ENCODE measurements around the gene CLMP.

CLMP gene

GRCh38 chr11:123104697-123105096 is 90.4 kb downstream of the CLMP start:
- no peak overlapping the region for H3K9ac ChIP-seq (ENCODE audit: low read length)
- no peak overlapping the region for H2AK5ac ChIP-seq (ENCODE audit: low read length)
- no peak overlapping the region for H3K18ac ChIP-seq (ENCODE audit: low read length)
- no peak overlapping the region for H2BK120ac ChIP-seq (ENCODE audit: insufficient read depth, low read length, poor library complexity)
- H4K12ac ChIP-seq (ENCODE audit: low read depth, low read length), result no peak overlapping the region
- no peak overlapping the region for H2AFZ ChIP-seq (ENCODE audit: insufficient read depth, low read length, poor library complexity)
- no peaks in the 10 kb centered on the region for H3K36me3 ChIP-seq (ENCODE audit: control insufficient read depth in 1 of 2, insufficient read depth in 2 of 2, low read length in 2 of 2)
- no peak overlapping the region for H3K14ac ChIP-seq (ENCODE audit: low read length)
- H3K4me3 ChIP-seq (ENCODE audit: low read depth, low read length), result no peak overlapping the region
- H3K4ac ChIP-seq (ENCODE audit: low read depth, low read length), result no peak overlapping the region
- no peak overlapping the region for H2BK5ac ChIP-seq (ENCODE audit: low read depth, low read length, poor library complexity)
- no CpG with 5 or more reads among the region's 3 CpGs for WGBS (ENCODE audit: extremely low coverage, insufficient coverage, insufficient read length)
- no peak for DNase-seq
- H3K79me2 ChIP-seq (ENCODE audit: control insufficient read depth, insufficient read depth, low read length, poor library complexity), result peaks cover 2% of the 10 kb centered on the region
- no peaks in the 10 kb centered on the region for H3K27me3 ChIP-seq (ENCODE audit: insufficient read depth, low read length)
- no peak overlapping the region for H3K27ac ChIP-seq (ENCODE audit: low read depth, low read length)
- H3K79me1 ChIP-seq (ENCODE audit: low read length), result no peaks in the 10 kb centered on the region
- H3K23ac ChIP-seq (ENCODE audit: low read length), result no peak overlapping the region
- no peak overlapping the region for H4K91ac ChIP-seq (ENCODE audit: low read depth, low read length)
- H3K4me2 ChIP-seq (ENCODE audit: low read length), result no peak overlapping the region
- peaks cover 2% of the 10 kb centered on the region in 2 experiments for H3K4me1 ChIP-seq (ENCODE audit: control insufficient read depth in 1 of 2, insufficient read depth in 2 of 2, low read length in 2 of 2)
- H4K8ac ChIP-seq (ENCODE audit: low read depth, low read length), result no peak overlapping the region
- no peaks in the 10 kb centered on the region for H3K9me3 ChIP-seq (ENCODE audit: insufficient read depth, low read depth, low read length)
- no peak overlapping the region for H2BK12ac ChIP-seq (ENCODE audit: low read length)

- Histone ChIP-seq H2AFZ (ENCODE audit: insufficient read depth, low read length, poor library complexity) (no peak overlapping the region), H3K4me3 (ENCODE audit: low read depth, low read length) (no peak overlapping the region), H3K79me2 (ENCODE audit: control insufficient read depth, insufficient read depth, low read length, poor library complexity) (no peaks in the 10 kb centered on the region), H4K8ac (ENCODE audit: low read depth, low read length) (no peak overlapping the region), H3K36me3 (ENCODE audit: control insufficient read depth in 1 of 2, insufficient read depth in 2 of 2, low read length in 2 of 2) (no peaks in the 10 kb centered on the region), H2BK12ac (ENCODE audit: low read length) (no peak overlapping the region), H3K18ac (ENCODE audit: low read length) (no peak overlapping the region), H3K27me3 (ENCODE audit: insufficient read depth, low read length) (no peaks in the 10 kb centered on the region), H3K9ac (ENCODE audit: low read length) (no peak overlapping the region), H3K23ac (ENCODE audit: low read length) (no peak overlapping the region), H2BK5ac (ENCODE audit: low read depth, low read length, poor library complexity) (no peak overlapping the region), H3K27ac (ENCODE audit: low read depth, low read length) (no peak overlapping the region), H3K4me2 (ENCODE audit: low read length) (no peak overlapping the region), H2BK120ac (ENCODE audit: insufficient read depth, low read length, poor library complexity) (no peak overlapping the region), H3K14ac (ENCODE audit: low read length) (no peak overlapping the region), H3K4ac (ENCODE audit: low read depth, low read length) (no peak overlapping the region), H2AK5ac (ENCODE audit: low read length) (no peak overlapping the region), H3K9me3 (ENCODE audit: insufficient read depth, low read depth, low read length) (no peaks in the 10 kb centered on the region), H3K4me1 (ENCODE audit: control insufficient read depth in 1 of 2, insufficient read depth in 2 of 2, low read length in 2 of 2) (peaks cover 2% of the 10 kb centered on the region in 2 experiments), H3K79me1 (ENCODE audit: low read length) (no peaks in the 10 kb centered on the region), H4K12ac (ENCODE audit: low read depth, low read length) (no peak overlapping the region), H4K91ac (ENCODE audit: low read depth, low read length) (no peak overlapping the region)
- WGBS (ENCODE audit: extremely low coverage, insufficient coverage, insufficient read length), result no CpG with 5 or more reads among the region's 8 CpGs
- peak; percentile 23 to 75 for DNase-seq
These were observed 91.6 kb downstream of the CLMP start for GRCh38 chr11:123103326-123103980.

GRCh38 chr11:123100379-123101085 is 94.5 kb downstream of the CLMP start:
- H3K79me2 ChIP-seq (ENCODE audit: control insufficient read depth, insufficient read depth, low read length, poor library complexity), result no peaks in the 10 kb centered on the region
- H3K14ac ChIP-seq (ENCODE audit: low read length), result no peak overlapping the region
- H3K9me3 ChIP-seq (ENCODE audit: insufficient read depth, low read depth, low read length), result no peaks in the 10 kb centered on the region
- no peak overlapping the region for H3K4me2 ChIP-seq (ENCODE audit: low read length)
- no peak overlapping the region for H2BK5ac ChIP-seq (ENCODE audit: low read depth, low read length, poor library complexity)
- H3K4me3 ChIP-seq (ENCODE audit: low read depth, low read length), result no peak overlapping the region
- no peak overlapping the region for H2BK12ac ChIP-seq (ENCODE audit: low read length)
- H3K27ac ChIP-seq (ENCODE audit: low read depth, low read length), result no peak overlapping the region
- no peak overlapping the region for H3K18ac ChIP-seq (ENCODE audit: low read length)
- no peak overlapping the region for H2BK120ac ChIP-seq (ENCODE audit: insufficient read depth, low read length, poor library complexity)
- DNase-seq, result no peak
- no CpG with 5 or more reads among the region's 7 CpGs for WGBS (ENCODE audit: extremely low coverage, insufficient coverage, insufficient read length)
- no peak overlapping the region for H4K12ac ChIP-seq (ENCODE audit: low read depth, low read length)
- no peak overlapping the region for H2AFZ ChIP-seq (ENCODE audit: insufficient read depth, low read length, poor library complexity)
- H3K9ac ChIP-seq (ENCODE audit: low read length), result no peak overlapping the region
- no peak overlapping the region for H3K4ac ChIP-seq (ENCODE audit: low read depth, low read length)
- peaks cover 0 to 4% of the 10 kb centered on the region in 2 experiments for H3K36me3 ChIP-seq (ENCODE audit: control insufficient read depth in 1 of 2, insufficient read depth in 2 of 2, low read length in 2 of 2)
- H3K23ac ChIP-seq (ENCODE audit: low read length), result no peak overlapping the region
- H3K4me1 ChIP-seq (ENCODE audit: control insufficient read depth in 1 of 2, insufficient read depth in 2 of 2, low read length in 2 of 2), result no peaks in the 10 kb centered on the region
- H4K8ac ChIP-seq (ENCODE audit: low read depth, low read length), result no peak overlapping the region
- H3K27me3 ChIP-seq (ENCODE audit: insufficient read depth, low read length), result no peaks in the 10 kb centered on the region
- H2AK5ac ChIP-seq (ENCODE audit: low read length), result no peak overlapping the region
- no peaks in the 10 kb centered on the region for H3K79me1 ChIP-seq (ENCODE audit: low read length)
- H4K91ac ChIP-seq (ENCODE audit: low read depth, low read length), result no peak overlapping the region

GRCh38 chr11:123098990-123099389 is 96.1 kb downstream of the CLMP start:
- no CpG with 5 or more reads among the region's 3 CpGs for WGBS (ENCODE audit: extremely low coverage, insufficient coverage, insufficient read length)
- no peak overlapping the region for H3K14ac ChIP-seq (ENCODE audit: low read length)

More at GRCh38 chr11:123098990-123099389, 96.1 kb downstream of the CLMP start:
- Histone ChIP-seq H3K4me2 (ENCODE audit: low read length) (no peak overlapping the region), H4K91ac (ENCODE audit: low read depth, low read length) (no peak overlapping the region), H3K27ac (ENCODE audit: low read depth, low read length) (no peak overlapping the region), H3K9ac (ENCODE audit: low read length) (no peak overlapping the region), H3K79me1 (ENCODE audit: low read length) (no peaks in the 10 kb centered on the region), H4K12ac (ENCODE audit: low read depth, low read length) (no peak overlapping the region), H2BK12ac (ENCODE audit: low read length) (no peak overlapping the region), H3K4me3 (ENCODE audit: low read depth, low read length) (no peak overlapping the region), H2AFZ (ENCODE audit: insufficient read depth, low read length, poor library complexity) (no peak overlapping the region), H3K4ac (ENCODE audit: low read depth, low read length) (no peak overlapping the region), H3K36me3 (ENCODE audit: control insufficient read depth in 1 of 2, insufficient read depth in 2 of 2, low read length in 2 of 2) (peaks cover 0 to 4% of the 10 kb centered on the region in 2 experiments), H3K4me1 (ENCODE audit: control insufficient read depth in 1 of 2, insufficient read depth in 2 of 2, low read length in 2 of 2) (no peaks in the 10 kb centered on the region), H3K18ac (ENCODE audit: low read length) (no peak overlapping the region), H3K27me3 (ENCODE audit: insufficient read depth, low read length) (no peaks in the 10 kb centered on the region), H2BK5ac (ENCODE audit: low read depth, low read length, poor library complexity) (no peak overlapping the region), H2AK5ac (ENCODE audit: low read length) (no peak overlapping the region), H2BK120ac (ENCODE audit: insufficient read depth, low read length, poor library complexity) (no peak overlapping the region), H3K79me2 (ENCODE audit: control insufficient read depth, insufficient read depth, low read length, poor library complexity) (no peaks in the 10 kb centered on the region), H3K23ac (ENCODE audit: low read length) (no peak overlapping the region), H4K8ac (ENCODE audit: low read depth, low read length) (no peak overlapping the region), H3K9me3 (ENCODE audit: insufficient read depth, low read depth, low read length) (no peaks in the 10 kb centered on the region)
- DNase-seq, result no peak
